ENCODE measurements around the gene KRT75. TPM values are rescaled to one million over a fixed set of nuclear protein-coding genes. Genes with fewer than 3 reads are reported as not detected.
A peak's percentile ranks its signal among the peaks of the same experiment; 100 is the strongest.

KRT75 gene
- total and polyA plus RNA-seq, 12 donors, result not detected

GRCh38 chr12:52390739-52391617 lies 43.2 kb downstream of the KRT75 start:
- intact Hi-C loops (cut with DNase I), result no loop called here

GRCh38 chr12:52389313-52390207 lies 44.6 kb downstream of the KRT75 start:
- Histone ChIP-seq H3K27me3 (peaks cover 0 to 21% (median 0%) of the 10 kb centered on the region in 7 donors), H3K36me3 (no peaks in the 10 kb centered on the region), H3K9me3 (no peaks in the 10 kb centered on the region), H3K4me1 (peaks cover 0 to 12% (median 0%) of the 10 kb centered on the region in 9 donors), H3K4me3 (no peak overlapping the region), H3K27ac (no peak overlapping the region)
- 52% methylated on average over 9 of the region's 9 CpGs for WGBS, 2 donors
- DNase-seq (no peak), ATAC-seq (no peak)
- no peak for TF ChIP-seq CTCF (IDR thresholded peaks at IDR 0.05)
- intact Hi-C loops (cut with DNase I), result loop anchor here in 1 of 10 donors (10.0 kb wide), 1 partner anchor 105 kb away; the partner anchor contains the start of gene KRT6A

More at GRCh38 chr12:52390739-52391617, 43.2 kb downstream of the KRT75 start:
- DNase-seq, result no peak
- Histone ChIP-seq H3K36me3 (no peaks in the 10 kb centered on the region), H3K4me1 (peaks cover 0 to 12% (median 0%) of the 10 kb centered on the region in 9 donors), H3K27me3 (peaks cover 0 to 33% (median 2%) of the 10 kb centered on the region in 7 donors), H3K4me3 (no peak overlapping the region), H3K9me3 (no peaks in the 10 kb centered on the region), H3K27ac (no peak overlapping the region)
- 63 to 64% methylated on average over 11 of the region's 11 CpGs for WGBS, 2 donors
- peak in 6 of 8 donors; percentile 9 to 54 (median 29) for ATAC-seq
- peak; percentile 5 to 52 (median 43) for TF ChIP-seq CTCF (IDR thresholded peaks at IDR 0.05)

GRCh38 chr12:52387859-52388258 lies 46.3 kb downstream of the KRT75 start:
- TF ChIP-seq CTCF (IDR thresholded peaks at IDR 0.05), result no peak
- Histone ChIP-seq H3K36me3 (no peaks in the 10 kb centered on the region), H3K27ac (no peak overlapping the region), H3K9me3 (no peaks in the 10 kb centered on the region), H3K4me1 (peaks cover 0 to 12% (median 0%) of the 10 kb centered on the region in 9 donors), H3K4me3 (no peak overlapping the region), H3K27me3 (peaks cover 0 to 31% (median 0%) of the 10 kb centered on the region in 7 donors)
- no peak for ATAC-seq
- WGBS, 2 donors, result 82 to 88% methylated on average over 2 of the region's 2 CpGs
- intact Hi-C loops (cut with DNase I), result loop anchor here in 1 of 10 donors (10.0 kb wide), 1 partner anchor 107 kb away; the partner anchor contains the start of gene KRT6A
- DNase-seq, result no peak

DNA sequence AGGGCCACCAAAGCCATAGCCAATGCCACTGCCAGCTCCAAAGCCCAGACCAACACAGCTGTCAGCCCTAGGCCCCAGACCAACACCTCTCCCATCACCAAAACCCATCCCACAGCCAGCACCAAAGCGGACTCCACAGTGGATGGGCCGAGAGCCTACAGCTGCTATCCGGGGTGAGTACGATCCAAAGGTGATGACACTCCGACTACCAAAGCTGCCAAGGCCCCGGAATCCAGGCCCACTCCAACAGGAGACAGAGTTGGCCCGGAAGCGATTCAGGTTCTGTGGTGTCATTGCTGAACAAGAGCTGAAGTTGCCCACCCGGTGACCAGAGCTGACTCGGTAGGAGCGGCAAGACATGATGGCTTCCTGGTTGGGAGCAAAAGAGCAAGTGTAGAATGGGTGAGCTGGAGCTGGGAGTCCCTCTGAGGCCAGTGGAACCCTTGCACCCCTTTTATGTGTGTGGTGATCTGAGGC lies 48.9 kb downstream of the KRT75 start, which contains the start of gene KRT84:
Gene KRT84 (minus strand): TSS at position 427 of the 477 bp plus-strand sequence. CDS start 67 bp downstream, at position 360.
- intact Hi-C loops (cut with DNase I), result loop anchor here in 1 of 10 donors (10.0 kb wide), 1 partner anchor 110 kb away; the partner anchor contains the start of gene KRT6A
- 95% methylated on average over 11 of the region's 11 CpGs for WGBS, 2 donors
- no peak for DNase-seq
- no peaks in the 10 kb centered on the region for H3K4me1 ChIP-seq
- H3K27ac ChIP-seq, result no peak within 1 kb of the TSS
- H3K4me3 ChIP-seq, result no peak within 1 kb of the TSS
- TF ChIP-seq CTCF (IDR thresholded peaks at IDR 0.05), result no peak
- H3K9me3 ChIP-seq, result no peaks in the 10 kb centered on the region
- H3K27me3 ChIP-seq, result peaks cover 0 to 31% (median 0%) of the 10 kb centered on the region in 7 donors
- no peaks in the 10 kb centered on the region for H3K36me3 ChIP-seq
- no peak for ATAC-seq
